Upper lobe of left lung (tissue), 4 donors: ENCODE measurements around the gene MIAT.

Experiments used
- EP300 ChIP-seq, 4 donors: sonication (generic); formaldehyde crosslinking; IDR thresholded peaks; one replicate each; pipeline ENCODE4 v1.5.1; 2017; ENCODE audit warnings: antibody characterized with exemption in 4 of 4, control low read depth in 2 of 4
- POLR2A ChIP-seq, 4 donors: fragments of 450-650 bp; IDR thresholded peaks; one replicate each; pipeline ENCODE4 v1.5.1; 2016 to 2017; ENCODE audit warnings: antibody characterized with exemption in 4 of 4, mild to moderate bottlenecking in 2 of 4

DNA sequence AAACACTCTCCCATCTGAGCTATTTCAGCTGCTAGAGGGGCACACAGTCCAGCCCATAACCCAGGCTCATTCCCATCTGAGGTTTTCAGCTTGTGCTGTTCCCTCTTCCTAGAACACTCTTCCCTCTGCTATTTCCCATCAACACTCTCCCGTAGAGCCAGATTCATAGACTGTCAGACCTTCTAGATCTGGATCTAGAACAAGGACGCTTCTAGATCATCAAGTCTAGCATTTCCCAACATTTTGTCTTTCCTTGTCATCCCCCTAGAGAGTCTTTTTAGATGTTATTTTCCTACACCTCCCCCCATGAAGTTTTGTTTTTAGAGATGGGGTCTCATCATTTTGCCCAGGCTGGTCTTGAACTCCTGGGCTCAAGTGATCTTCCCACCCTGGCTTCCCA is 22.3 kb upstream of the MIAT start:
- no peak for TF ChIP-seq EP300 (IDR thresholded peaks at IDR 0.05)
- TF ChIP-seq POLR2A (IDR thresholded peaks at IDR 0.05): no peak
